ENCODE data around the gene CDC73. TPM values are rescaled to one million over a fixed set of nuclear protein-coding genes. Genes with fewer than 3 reads are reported as not detected.

Gene CDC73
- total and polyA plus RNA-seq, 10 of the 15 experiments (the other 5 are each of a cell fraction or from before 2014, with no cell fraction given) = 10.6 to 43.4 (median 21.7) TPM

GRCh38 chr1:193212637-193213036 lies 90.8 kb downstream of the CDC73 start:
- ChIA-PET SMC1A (ENCODE audit: uncharacterized antibody, unreplicated experiment) (interaction anchor here (1.2 kb wide), 1 partner anchor 11 kb away, joined by 3 read pairs; no protein-coding TSS in a partner anchor), CTCF (interaction anchor here (1.2 kb wide), 1 partner anchor 8 kb away, joined by 3 read pairs; no protein-coding TSS in a partner anchor), RAD21 (ENCODE audit: unreplicated experiment) (no interaction called here), POLR2A (no interaction called here)
- H2AFZ ChIP-seq (ENCODE audit: control insufficient read depth, low read depth, low read length) = no peak overlapping the region
- H3K4me2 ChIP-seq (ENCODE audit: control insufficient read depth, insufficient read depth) = no peak overlapping the region
- no peak overlapping the region for H3K9ac ChIP-seq (ENCODE audit: control insufficient read depth, insufficient read depth, low read length)
- H3K79me2 ChIP-seq (ENCODE audit: control insufficient read depth, insufficient read depth, low read length) = no peaks in the 10 kb centered on the region; the same call in 1 of the 2 replicates
- peaks cover 2% of the 10 kb centered on the region; the same call in 2 of the 3 replicates for H3K9me3 ChIP-seq (replicated peaks; ENCODE audit: control insufficient read depth, insufficient read depth, low read length)
- H4K20me1 ChIP-seq (ENCODE audit: control insufficient read depth, insufficient read depth) = no peaks in the 10 kb centered on the region
- no peak for DNase-seq (ENCODE audit: low read depth, low spot score)
- no peak for FAIRE-seq
- intact Hi-C loops (cut with micrococcal nuclease; ENCODE audit: unreplicated experiment) = no loop called here
- in situ Hi-C loops (cut with MboI) = no loop called here
- no peak overlapping the region for H3K4me3 ChIP-seq
- no peak for ATAC-seq
- WGBS (ENCODE audit: insufficient coverage, insufficient replicate concordance, low lambda C conversion rate, missing lambda C conversion rate) = 92% methylated on average over 2 of the region's 2 CpGs
- H3K27ac ChIP-seq (ENCODE audit: control insufficient read depth, insufficient read depth) = no peak overlapping the region
- no TSS peak for BruUV-seq (replicated peaks)
- no peaks in the 10 kb centered on the region for H3K27me3 ChIP-seq (replicated peaks in 1 of 2; ENCODE audit: control insufficient read depth in 2 of 2, insufficient read depth in 2 of 2, low read length in 1 of 2)
- H3K36me3 ChIP-seq (ENCODE audit: control insufficient read depth in 2 of 2, insufficient read depth in 2 of 2, low read length in 1 of 2) = peaks cover 2 to 4% of the 10 kb centered on the region in 2 experiments; a peak in 3 of 4 replicates
- peaks cover 13% of the 10 kb centered on the region for H3K4me1 ChIP-seq (ENCODE audit: control insufficient read depth, insufficient read depth, low read length)
- TF ChIP-seq PAX8 (IDR thresholded peaks at IDR 0.05) (no peak), LARP7 (IDR thresholded peaks at IDR 0.05) (no peak), YY1 (IDR thresholded peaks at IDR 0.05; ENCODE audit: low read depth, low read length) (no peak), BHLHE40 (IDR thresholded peaks at IDR 0.05; ENCODE audit: borderline replicate concordance in 1 of 2, low read depth in 2 of 2, low read length in 1 of 2) (no peak), REST (IDR thresholded peaks at IDR 0.05; ENCODE audit: low read depth, low read length) (no peak), NFYB (IDR thresholded peaks at IDR 0.05; ENCODE audit: insufficient read depth, low read depth, low read length) (no peak), POLR2AphosphoS2 (IDR thresholded peaks at IDR 0.05; ENCODE audit: low read depth, low read length) (no peak), BCLAF1 (IDR thresholded peaks at IDR 0.05) (no peak), MEF2A (IDR thresholded peaks at IDR 0.05; ENCODE audit: insufficient read depth, low read depth, low read length) (no peak), CUX1 (IDR thresholded peaks at IDR 0.05; ENCODE audit: insufficient replicate concordance, low read depth, low read length) (no peak)
